LNCAP (cell line): Measurements from ENCODE around the gene ZNF264.

ENCODE experiments used
- CTCF ChIP-seq: fragments of 450-650 bp; IDR thresholded peaks from 2 replicates; pipeline ENCODE4 v1.5.1; 2017; ENCODE audit warnings: mild to moderate bottlenecking

Gene ZNF264

GRCh38 chr19:57233207-57233606 is 41.9 kb downstream of the ZNF264 start:
- TF ChIP-seq CTCF: no peak

GRCh38 chr19:57239982-57240310 is 48.6 kb downstream of the ZNF264 start:
- TF ChIP-seq CTCF: no peak

- TF ChIP-seq CTCF: no peak
These were observed 49.2 kb downstream of the ZNF264 start, which contains the start of gene ZNF805 for GRCh38 chr19:57240311-57241090. ZNF805 (plus strand) TSS chr19:57240632; CDS start chr19:57240892, 260 bp downstream.

- no peak for TF ChIP-seq CTCF
These were observed 49.9 kb downstream of the ZNF264 start for GRCh38 chr19:57241176-57241575.

GRCh38 chr19:57242821-57243220 is 51.5 kb downstream of the ZNF264 start:
- TF ChIP-seq CTCF: no peak

GRCh38 chr19:57244513-57244912 is 53.2 kb downstream of the ZNF264 start:
- TF ChIP-seq CTCF: no peak

GRCh38 chr19:57245066-57245465 is 53.8 kb downstream of the ZNF264 start:
- no peak for TF ChIP-seq CTCF

- no peak for TF ChIP-seq CTCF
These were observed 54.7 kb downstream of the ZNF264 start for GRCh38 chr19:57245959-57246358.
